T-helper 9 cell (primary cell): Measurements from ENCODE around the gene RBMS1.

ENCODE experiments used
- DNase-seq: peaks from one replicate; pipeline ENCODE4 v3.0.0-alpha.2; 2020

Gene RBMS1

DNA sequence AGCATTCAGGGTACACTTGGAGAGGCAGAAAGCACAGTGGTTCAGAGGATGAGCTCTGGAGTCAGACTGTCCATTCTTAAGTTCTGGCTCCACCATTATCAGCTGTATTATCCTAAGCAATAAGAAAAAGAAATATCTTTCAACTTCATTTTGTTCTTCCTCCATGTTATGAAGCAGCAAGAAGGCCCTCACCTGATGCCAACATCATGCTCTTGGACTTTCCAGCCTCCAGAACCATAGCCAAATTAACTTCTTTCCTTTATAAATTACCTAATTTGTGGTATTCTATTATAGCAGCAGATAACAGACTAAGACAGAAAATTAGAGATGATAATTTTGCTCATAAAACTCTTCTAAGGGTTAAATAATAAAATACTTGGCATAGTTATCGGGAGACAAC is 137.1 kb downstream of the RBMS1 start:
- DNase-seq, result no peak

DNA sequence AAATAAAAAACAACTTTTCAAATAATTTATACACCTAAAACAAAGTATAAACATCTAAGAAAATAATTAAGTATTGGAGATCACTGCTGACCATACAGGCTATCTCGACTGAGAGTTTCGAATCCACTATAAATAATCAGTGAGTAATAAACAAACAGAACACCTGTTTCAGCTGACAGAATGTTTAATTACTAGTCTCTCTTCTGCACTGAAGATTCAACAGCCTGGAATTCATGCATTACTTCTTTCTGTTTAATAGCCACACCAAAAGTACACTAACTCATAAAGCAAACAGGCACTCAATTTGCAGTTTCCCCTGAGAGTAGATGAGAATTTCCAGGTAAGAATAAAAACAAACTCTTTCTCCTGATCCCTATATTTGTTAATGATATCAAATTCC is 138.5 kb downstream of the RBMS1 start:
- no peak for DNase-seq

GRCh38 chr2:160354677-160355076 is 138.9 kb downstream of the RBMS1 start:
- no peak for DNase-seq

DNA sequence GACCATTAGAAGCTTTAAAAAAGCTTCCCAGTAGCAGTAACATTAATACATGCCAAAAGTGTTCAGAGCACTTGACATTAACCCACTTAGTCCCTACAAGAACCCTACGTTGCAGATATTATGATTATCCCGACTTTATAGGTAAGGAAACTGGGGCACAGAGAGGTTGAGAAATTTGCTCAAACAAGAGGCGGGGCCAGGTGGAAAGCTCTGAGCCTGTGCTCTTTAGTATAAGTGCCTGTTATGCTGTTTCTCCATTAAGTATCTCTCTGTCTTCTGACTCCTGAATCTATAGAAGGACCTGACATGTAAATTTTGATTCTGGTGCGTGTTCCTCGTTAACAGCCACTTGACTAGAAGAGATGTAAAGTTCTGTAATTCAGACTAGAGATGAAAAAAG is 139.8 kb downstream of the RBMS1 start:
- DNase-seq, result no peak

DNA sequence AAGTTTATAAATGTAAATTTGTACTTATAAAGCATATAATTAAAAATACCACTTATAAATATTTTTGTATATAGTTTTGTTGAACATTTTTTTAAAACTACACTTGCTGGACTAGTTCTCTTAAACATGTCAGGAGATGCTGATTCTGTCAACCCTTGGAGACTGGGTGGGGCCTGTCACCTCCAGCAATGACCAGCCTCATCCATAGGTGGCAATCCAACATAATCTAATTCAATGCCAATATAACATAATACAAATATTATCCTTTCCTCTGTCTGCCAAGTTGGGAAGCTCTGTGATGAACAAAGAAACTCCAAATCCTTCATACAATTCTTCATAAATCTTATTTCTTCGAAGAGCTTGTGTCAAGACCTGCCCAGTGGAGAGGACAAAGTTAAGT is 140.4 kb downstream of the RBMS1 start:
- no peak for DNase-seq

GRCh38 chr2:160352500-160352899 is 141.1 kb downstream of the RBMS1 start:
- DNase-seq, result no peak

- no peak for DNase-seq
Measured at GRCh38 chr2:160351956-160352355, 141.7 kb downstream of the RBMS1 start.

- no peak for DNase-seq
Measured at GRCh38 chr2:160349306-160349705, 144.3 kb downstream of the RBMS1 start.

- no peak for DNase-seq
Measured at GRCh38 chr2:160347269-160347863, 146.2 kb downstream of the RBMS1 start.

GRCh38 chr2:160345071-160345764 is 148.4 kb downstream of the RBMS1 start:
- DNase-seq, result no peak

DNA sequence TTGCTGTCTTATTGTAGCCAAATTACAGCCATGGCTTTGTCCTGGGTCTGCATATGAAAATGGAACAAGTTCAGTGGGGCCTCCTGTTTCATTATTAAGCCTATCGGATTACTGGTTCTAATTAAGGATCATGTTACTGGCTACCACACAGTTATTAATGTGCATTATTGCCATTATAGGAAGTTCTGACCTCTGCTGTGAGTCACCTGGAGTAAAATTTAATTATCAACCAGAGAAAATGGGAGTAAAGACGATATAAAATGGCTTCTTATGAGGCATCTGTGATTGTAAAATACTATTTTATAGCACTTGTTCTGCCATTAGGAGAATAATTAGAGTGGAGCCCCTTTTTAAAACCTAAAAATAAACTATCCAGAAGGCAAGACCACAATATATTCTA is 150.2 kb downstream of the RBMS1 start:
- DNase-seq, result no peak

DNA sequence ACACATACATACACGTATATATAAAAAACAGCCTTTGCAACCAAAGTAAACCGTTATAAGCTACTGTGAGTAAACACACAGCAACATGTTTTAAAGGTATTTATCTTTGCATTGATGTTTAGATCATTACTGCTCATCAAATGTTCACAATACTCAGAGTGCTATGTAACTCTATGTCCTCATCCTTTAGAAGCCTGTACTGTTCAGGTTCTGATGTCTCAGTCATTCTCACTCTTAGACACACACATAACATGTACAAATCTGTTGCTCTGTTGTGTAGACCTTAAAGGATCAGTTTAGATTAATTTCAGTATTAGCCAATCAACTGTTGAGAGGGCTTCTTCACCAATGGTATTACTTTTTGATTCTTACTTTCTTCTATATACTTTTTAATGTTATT is 153.9 kb downstream of the RBMS1 start:
- DNase-seq, result no peak

GRCh38 chr2:160338901-160339685 is 154.5 kb downstream of the RBMS1 start:
- DNase-seq, result no peak

- DNase-seq, result no peak
Measured at GRCh38 chr2:160337728-160338127, 155.9 kb downstream of the RBMS1 start.

GRCh38 chr2:160336635-160337034 is 157.0 kb downstream of the RBMS1 start:
- DNase-seq, result no peak

- no peak for DNase-seq
Measured at GRCh38 chr2:160336105-160336504, 157.5 kb downstream of the RBMS1 start.

DNA sequence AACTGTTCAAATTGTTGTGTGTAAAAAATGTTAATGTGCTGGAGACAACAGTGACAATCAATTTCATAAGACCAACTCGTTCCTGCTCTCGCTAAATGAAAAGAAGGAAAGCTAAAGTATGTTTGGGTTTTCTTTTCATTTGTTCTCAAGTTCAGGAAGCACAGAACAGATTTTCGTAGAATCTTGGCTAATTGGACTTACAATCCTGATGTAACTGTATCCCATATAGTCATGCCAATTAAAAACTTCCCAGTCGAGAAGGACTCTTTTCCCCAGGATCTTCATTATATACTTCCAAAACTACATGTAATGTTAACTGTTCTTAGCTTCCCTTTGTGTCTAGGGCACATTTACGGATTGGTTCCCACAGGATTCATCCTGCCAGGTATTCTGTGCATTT is 158.2 kb downstream of the RBMS1 start:
- no peak for DNase-seq

- DNase-seq, result no peak
Measured at GRCh38 chr2:160334028-160334741, 159.4 kb downstream of the RBMS1 start.

- no peak for DNase-seq
Measured at GRCh38 chr2:160333324-160334027, 160.1 kb downstream of the RBMS1 start.

- no peak for DNase-seq
Measured at GRCh38 chr2:160332318-160332717, 161.3 kb downstream of the RBMS1 start.

DNA sequence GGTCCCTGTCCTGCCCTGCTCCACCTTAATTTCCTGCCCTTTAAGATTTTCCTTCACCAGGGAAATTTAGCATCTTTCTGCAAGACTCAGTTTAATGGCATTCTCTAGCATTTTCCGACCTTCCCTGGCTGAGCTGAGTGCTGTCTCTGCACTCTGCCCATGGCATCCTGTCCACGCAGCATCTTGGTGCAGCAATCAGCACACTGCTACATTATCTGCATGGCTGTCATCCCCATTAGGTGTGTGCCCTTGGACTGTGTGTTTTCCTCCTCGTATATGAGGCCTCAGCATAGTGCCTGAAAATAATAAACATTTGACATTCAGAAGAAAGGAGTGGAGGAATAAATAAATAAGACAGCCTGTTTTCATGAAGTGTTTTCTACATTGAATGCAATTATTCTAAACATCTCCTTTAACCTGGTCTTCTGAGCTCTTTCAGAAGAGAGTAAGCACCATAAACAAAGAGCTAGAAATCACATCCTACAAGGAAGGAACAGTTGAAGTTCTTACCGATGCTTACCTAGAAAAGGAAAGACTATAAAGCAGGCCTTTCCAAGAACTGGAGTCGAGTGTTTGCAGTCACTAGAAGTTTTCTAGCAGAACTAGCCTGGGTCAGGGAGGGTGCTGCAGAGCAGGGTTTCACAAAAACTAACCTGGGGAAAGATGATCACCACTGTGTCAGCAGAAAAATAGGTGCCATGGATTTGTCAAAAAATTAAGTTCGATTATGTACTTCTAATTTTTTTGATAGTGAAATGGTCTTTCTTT is 162.2 kb downstream of the RBMS1 start:
- DNase-seq, result no peak
